IPS-NIHi11 (cell line): ENCODE results near the gene TMEM123.
"Not testable (repeated sequence)": the region's sequence is repeated elsewhere in the genome, so short reads cannot be mapped to it uniquely, and the experiment has no call there.

Experiments
- DNase-seq: peaks from one replicate; pipeline ENCODE4 v3.0.0; 2012; ENCODE audit warnings: mixed read lengths, low spot score

Gene TMEM123

GRCh38 chr11:102391549-102392237, 60.9 kb downstream of the TMEM123 start:
- no peak for DNase-seq

GRCh38 chr11:102390667-102391465, 61.7 kb downstream of the TMEM123 start:
- peak; percentile 76 for DNase-seq

DNA sequence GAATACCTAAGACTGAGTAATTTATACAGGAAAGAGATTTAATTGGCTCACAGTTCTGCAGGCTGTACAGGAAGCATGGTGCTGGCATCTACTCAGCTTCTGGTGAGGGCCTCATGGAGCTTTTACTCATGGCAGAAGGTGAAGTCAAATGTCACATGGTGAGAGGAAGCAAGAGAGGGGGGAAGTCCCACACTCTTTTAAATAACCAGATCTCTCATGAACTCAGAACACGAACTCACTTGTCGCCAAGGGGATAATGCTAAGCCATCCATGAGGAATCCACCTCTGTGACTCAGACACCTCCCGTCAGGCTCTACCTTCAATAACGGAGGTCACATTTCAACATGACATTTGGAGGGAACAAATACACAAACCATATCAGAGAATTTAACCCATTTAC, 63.3 kb downstream of the TMEM123 start:
- DNase-seq: no peak

DNA sequence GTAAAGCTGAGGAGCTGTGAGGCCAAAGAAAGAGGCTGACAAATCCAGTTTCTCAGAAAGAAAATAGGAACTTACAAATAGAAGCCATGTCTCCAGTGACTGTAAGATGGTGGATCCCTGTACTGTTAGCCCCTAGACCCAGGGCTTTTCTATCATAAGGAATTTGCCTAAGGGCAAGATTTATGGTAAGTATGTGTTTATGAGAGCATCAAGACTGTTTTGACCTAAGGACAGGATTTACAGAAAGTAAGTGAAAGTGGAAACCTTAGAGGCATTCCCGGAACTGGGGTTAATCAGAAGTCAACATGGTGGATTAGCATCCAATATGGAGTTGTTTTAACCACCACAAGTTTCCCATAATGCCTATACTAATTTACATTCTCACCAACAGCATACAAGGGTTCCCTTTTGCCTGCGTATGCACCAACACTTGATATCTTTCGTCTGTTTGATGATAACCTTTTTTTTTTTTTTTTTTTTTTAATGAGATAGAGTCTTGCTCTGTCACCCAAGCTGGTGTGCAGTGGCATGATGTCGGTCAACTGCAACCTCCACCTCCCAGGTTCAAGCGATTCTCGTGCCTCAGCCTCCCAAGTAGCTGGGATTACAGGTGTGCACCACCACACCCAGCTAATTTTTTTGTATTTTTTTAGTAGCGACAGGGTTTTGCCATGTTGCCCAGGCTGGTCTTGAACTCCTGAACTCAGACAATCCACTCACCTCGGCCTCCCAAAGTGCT, 65.4 kb downstream of the TMEM123 start:
- DNase-seq: no peak

GRCh38 chr11:102386136-102386734, 66.3 kb downstream of the TMEM123 start:
- DNase-seq: no peak

DNA sequence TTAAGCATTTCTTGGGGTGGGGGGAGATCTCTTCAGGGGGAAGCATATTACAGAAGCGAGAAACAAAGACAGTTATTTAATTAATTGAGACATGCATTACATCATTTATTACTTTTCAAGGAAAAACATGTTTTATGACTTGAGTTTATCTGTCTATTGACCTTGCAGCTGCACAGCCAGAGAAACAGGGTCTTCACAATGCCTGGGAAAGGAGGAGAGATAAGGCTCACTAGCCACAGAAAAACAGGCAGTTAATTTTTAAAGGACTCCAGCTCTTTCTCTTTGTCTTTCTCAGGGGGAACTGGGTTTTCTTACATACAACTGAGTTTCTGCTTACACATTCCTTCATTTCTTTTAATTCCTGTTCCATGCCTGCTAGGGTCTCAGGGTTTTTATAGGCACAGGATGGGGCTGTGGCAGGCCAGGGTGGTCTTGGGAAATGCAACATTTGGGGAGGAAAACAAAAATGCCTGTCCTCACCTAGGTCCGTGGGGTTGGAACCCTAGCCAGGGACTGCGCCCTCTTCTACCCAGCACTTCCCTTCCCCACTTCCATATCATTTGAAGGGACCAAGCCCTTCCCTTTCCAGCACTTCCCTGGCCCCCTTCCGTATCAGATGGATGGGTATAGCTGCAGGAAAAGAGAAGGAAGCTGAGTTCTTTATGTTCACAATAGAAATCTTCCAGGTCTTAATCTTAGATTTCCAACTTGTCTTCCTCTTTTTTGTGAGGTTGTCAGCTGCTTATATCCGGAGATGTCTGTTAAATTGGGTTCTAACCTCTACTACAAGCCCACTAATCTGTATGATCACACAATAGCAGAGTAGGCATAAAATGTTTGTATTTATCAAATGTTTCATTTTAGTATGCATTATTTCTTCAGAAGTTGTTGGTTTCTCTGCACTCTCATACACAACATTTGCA, 67.2 kb downstream of the TMEM123 start:
- no peak for DNase-seq

DNA sequence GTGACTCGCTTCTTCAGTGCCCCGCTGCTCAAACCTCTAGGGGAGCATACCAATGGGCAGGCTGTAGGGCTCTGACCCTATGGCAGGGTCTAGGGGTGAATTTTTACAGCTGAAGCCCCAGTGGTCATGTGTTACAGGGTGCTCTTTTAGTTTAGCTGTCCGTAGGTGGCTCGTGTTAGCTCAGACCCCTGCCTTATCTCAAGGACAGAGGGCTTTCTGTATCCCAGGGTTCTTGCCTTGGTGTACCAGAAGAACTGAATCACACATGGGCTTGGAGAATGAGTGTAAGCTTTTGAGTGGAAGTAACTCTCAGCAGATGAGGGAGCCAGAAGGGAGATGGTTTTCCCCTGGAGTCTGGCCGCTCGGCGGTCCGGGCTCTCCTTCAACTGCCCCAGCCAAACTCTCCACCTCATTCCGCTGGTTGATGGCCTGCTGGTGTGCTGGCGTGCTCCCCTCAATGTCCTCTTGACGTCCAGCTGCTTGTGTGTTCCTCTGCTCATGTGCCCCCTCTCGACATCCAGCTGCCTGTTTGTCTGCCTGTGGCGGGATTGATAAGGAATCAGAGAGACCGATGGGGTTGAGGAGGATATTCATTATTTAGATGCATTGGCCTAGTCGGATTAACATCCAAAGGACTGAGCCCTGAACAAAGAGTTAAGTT, 68.0 kb downstream of the TMEM123 start:
- no peak for DNase-seq

- no peak for DNase-seq
Measured at GRCh38 chr11:102383839-102384238, 68.7 kb downstream of the TMEM123 start.

GRCh38 chr11:102382384-102382783, 70.2 kb downstream of the TMEM123 start:
- no peak for DNase-seq

- no peak for DNase-seq
Measured at GRCh38 chr11:102378818-102379217, 73.7 kb downstream of the TMEM123 start.

- no peak for DNase-seq
Measured at GRCh38 chr11:102377891-102378290, 74.7 kb downstream of the TMEM123 start.

DNA sequence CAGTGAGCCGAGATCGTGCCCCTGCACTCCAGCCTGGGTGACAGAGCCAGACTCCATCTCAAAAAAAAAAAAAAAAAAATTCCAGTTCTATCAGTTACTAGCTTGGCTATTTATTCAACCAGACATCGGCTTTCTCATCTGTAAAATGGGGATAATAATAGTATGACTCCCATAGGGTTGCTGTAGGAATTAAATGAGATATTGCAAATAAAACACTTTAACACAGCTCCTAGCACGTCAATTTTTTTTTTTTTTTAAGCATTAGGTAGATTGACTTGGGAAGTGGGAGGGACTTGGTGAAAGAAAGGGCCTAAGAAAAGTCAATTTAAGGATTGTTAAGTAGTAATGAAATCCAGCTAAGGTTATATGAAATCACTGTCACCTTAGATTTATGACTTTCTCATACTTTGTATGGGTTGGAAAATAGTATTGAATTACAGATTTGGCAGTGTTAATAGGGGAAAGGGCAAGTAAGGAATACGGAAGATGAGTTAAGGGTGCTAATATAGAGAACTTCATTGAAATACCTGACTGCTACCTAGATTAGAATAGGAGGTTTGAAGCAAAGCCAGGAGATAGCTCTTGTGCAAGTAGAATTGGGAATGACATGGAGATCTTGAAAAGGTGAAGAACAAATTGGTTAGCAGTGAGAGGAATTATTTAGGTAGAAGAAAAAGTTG, 76.7 kb downstream of the TMEM123 start:
- no peak for DNase-seq

- not testable (repeated sequence) for DNase-seq
Measured at GRCh38 chr11:102374633-102375424, 77.7 kb downstream of the TMEM123 start.

GRCh38 chr11:102368472-102368871, 84.1 kb downstream of the TMEM123 start:
- no peak for DNase-seq

GRCh38 chr11:102367364-102367763, 85.2 kb downstream of the TMEM123 start:
- no peak for DNase-seq

DNA sequence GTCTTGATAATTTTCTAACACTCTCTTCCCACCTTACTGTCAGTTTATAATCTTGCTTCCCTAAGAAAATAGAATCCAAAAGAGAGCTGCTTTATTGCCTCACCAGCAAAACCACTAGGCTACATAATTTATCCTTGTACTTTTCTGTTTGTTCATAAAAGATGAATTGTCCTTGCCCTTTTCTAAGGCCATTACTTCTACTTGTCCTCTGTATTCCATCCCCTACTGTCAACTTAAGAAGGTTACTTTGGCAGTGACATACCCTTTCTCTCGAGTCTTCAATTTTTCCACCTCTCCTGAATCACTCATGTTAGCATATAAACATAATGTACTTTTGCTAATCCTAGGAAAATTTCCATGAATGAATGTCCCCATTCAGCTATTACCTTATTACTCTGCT, 87.6 kb downstream of the TMEM123 start:
- DNase-seq: no peak

- DNase-seq: no peak
Measured at GRCh38 chr11:102361086-102362031, 91.2 kb downstream of the TMEM123 start.

DNA sequence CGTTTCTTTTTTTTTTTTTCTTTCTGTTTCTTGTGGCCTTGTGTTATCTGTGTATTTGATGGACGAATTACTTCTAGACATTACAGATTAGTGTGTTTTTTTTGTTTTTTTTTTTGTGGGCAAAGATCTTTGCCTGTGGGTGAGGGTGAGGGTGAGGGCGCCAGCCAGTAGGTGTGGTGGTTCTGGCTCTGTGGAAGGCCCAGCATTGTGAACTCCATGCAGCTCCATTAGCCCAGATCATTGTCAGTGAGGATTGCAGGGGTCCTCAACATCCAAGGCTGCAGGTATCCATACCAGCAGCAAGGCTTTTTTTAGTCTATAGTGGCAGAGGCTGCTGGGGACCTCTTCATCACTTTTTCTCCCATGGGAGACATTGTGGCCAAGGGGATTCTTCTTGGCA, 91.9 kb downstream of the TMEM123 start:
- DNase-seq: no peak
